GM19467 (cell line): Measurements from ENCODE around the gene ERFL.
"Not testable (repeated sequence)": the region's sequence is repeated elsewhere in the genome, so short reads cannot be mapped to it uniquely, and the experiment has no call there.

Experiments
- ATAC-seq: cut with Tn5 transposase; IDR thresholded peaks from one replicate; pipeline ENCODE4 v1.9.1; 2021; ENCODE audit warnings: mild to moderate bottlenecking, moderate library complexity; ENCODE audit not compliant: unreplicated experiment

The ERFL gene

DNA sequence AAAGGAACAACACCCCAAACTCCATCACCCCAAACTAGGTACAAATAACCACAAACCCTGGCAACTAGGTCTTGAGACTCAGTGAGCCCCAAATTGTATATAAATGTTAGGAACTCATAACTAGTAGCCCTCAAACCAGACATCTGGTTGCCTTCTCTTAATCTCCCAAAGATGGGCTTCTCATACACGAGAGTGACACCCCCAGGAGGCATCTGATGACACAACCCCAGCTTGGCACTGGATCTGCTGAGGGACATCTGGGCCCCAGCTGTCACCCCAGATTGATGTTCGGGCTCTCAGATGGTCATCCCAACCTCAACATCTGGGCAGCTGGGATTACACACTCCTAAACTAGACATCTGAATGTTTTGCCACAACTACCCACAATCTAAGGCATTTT is 16.1 kb upstream of the ERFL start:
- ATAC-seq: no peak

DNA sequence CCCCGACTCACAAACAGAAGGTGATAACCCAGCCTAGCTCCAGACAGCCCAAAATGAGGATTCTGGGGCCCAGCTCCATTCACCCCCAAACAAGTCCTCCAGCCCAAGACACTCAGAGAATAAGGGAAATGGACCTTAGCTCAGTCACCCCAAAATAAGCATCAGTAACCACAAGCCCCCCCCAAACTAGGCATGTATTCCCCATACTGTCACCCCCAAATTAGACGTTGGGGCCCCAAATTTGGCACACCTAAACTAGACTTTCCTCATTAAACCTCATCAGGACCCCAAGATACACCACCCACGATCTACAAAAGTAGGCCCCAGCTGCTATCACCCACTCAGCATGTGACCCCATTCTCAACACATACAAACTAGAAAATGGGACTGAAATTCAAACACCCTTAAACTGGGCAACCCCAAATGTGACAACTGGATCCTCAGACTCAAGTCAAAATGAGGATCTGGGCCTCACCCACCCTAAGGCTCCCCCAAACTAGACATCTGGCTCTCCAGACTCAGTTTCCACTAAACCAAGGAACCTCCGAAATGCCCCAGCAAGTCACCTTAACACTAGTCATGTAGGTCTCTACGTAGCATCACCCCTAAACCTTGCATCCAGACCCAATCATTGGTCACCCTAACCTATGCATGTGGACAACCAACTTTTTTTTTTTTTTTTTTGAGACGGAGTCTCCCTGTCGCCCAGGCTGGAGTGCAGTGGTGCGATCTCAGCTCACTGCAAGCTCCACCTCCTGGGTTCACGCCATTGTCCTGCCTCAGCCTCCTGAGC is 13.4 kb upstream of the ERFL start:
- no peak for ATAC-seq

- no peak for ATAC-seq
Observed at GRCh38 chr19:41940731-41941409, 12.6 kb upstream of the ERFL start.

GRCh38 chr19:41939861-41940730 is 11.8 kb upstream of the ERFL start:
- no peak for ATAC-seq

DNA sequence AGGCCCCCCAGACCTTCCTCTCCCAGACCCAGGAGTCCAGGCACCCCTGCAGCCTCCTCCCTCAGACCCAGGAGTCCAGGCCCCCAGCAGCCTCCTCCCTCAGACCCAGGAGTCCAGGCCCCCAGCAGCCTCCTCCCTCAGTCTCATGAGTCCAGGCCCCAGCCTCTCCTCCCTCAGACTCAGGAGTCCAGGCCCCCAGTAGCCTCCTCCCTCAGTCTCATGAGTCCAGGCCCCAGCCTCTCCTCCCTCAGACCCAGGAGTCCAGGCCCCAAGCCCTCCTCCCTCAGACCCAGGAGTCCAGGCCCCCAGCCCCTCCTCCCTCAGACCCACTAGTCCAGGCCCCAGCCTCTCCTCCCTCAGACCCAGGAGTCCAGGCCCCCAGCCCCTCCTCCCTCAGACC is 11.0 kb upstream of the ERFL start:
- ATAC-seq: not testable (repeated sequence)

DNA sequence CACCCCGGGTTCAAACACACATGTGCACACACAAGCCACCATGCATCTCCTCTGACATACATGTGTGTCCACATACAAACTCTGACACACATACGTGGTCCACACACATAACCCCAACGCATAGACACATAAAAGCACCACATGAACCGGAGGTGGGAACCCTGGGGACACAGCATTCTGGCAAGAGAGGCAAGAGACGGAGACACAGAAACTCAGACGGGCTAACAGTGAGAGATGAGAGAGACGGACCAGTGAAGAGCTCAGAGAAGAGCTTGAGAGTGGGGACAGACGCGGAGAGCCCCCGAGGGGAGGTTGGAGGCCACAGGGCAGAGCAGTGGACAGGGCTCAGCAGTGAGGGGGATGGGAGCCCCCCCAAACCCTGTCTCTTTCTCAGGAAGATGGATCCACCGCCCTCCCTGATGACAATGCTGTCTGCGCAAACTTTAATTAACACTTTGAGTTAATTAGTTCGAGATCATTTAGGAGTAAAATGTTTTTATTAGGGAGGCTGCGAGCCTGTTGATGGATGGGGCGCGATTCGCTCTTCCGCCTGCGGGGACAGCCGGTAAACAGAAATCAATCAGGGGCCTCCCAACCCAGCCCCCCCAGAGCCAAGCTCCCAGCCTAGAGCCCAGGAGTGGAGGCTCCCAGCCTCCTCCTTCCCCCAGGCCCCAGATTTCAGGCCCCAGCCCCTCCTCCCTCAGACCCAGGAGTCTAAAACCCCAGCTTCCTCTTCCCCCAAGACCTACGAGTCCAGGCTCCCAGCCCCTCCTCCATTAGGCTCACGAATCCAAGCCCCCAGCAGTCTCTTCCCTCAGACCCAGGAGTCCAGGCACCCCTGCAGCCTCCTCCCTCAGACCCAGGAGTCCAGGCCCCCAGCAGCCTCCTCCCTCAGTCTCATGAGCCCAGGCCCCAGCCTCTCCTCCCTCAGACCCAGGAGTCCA is 9.5 kb upstream of the ERFL start:
- ATAC-seq: no peak

DNA sequence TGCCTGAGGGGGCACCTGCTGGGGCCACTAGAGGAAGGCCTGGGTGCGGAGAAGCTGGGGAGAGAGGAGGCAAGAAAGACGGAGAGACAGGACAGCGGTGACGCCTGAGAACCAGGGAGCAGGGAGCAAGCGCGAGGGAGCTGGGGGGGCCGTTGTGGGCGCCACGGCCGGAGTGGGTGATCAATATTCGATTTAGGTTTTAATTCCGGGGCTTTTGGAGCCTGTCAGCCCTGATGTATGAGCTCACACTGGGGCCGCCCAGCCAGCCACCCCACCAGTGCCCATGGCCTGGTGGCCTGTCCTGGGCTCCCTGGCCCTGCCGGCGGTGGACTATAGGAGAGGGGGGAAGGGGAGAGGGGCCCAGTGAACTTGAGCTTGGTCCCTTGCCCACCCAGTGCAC is 8.7 kb upstream of the ERFL start:
- no peak for ATAC-seq

DNA sequence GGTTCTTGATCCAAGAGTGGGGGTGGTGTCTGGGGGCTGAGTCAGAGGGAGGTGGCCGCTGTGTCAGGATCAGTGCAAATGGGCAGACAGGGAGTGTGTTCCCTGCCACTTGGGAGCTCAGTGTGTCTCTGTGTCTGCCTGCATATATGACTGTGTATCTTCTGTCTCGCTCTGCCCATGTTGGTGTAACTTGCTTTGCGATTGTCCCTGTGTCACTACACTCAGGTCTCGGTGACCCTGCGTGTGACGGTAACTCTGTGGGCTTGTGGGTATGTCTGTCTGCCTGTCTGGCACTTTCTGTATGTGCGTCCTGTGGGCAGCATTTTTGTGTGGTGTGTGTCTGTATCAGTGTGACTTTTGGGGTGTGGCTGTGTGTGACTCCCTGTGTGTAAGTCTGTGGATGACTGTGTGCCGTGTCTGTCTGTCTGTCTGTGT is 8.2 kb upstream of the ERFL start:
- no peak for ATAC-seq

DNA sequence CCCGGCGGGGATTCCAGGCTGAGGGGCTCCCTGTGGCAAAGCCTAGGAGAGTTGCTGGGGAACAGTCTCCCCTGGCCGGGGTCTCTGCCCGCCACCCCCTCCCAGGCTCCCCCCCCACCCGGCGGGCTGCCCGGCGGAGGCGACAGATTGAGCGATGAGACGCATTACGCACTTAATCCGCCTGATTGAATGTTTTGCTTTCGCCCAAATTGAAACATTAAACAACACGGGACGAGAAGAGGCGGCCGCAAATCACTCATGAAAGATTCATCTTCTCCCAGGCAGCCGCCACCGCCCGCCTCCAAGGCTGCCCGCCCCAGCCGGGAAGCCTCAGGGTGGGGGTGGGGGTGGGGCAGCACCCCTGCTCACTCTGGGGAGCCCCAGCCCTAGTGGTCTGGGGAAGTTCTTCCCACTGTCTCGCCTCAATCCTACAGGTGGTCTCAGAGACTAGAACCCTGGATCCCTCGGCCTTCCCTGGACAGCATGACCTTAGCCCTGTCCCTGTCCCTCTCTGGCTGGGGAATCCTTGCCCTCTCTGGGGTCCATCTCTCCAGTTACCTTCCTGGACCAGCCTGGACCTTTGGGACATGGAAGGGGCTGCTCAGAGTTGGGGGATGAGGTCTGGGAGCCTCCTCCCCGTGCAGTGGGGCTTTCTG is 7.6 kb upstream of the ERFL start:
- ATAC-seq: no peak

- ATAC-seq: no peak
Observed at GRCh38 chr19:41934849-41935374, 6.7 kb upstream of the ERFL start.

DNA sequence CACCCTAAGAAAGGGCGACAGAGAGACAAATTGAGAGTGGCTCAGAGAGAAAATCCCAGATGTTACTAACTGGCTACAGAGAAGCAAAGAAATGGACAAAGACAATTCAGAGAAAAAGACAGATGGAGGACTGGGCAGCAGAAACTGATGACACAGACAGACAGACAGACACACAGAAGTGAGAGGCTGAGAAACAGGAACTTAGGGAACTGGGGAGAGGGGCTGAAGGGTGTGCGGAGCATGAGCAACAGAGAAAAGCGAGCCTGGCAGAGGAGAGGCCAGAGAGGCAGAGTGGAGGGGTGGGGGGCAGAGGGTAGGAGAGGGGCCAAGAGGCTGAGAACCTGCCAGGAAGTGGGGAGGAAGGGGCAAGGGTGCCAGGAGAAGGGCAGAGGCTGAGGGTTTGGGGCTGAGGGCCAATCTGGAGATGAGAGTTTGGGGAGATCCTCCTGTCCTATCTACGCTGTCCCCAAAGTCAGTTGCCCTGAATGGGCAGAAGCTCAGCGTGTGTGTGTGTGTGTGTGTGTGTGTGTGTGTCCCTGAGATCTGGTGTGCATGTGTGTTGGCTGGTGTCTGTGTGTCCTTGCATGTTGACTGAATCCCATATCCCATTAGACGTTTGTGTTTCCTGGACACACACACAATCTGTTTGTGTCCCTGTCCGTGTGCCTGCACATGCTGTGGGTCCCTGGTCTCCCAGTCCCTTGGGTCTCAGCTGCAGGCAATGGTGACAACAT is 5.6 kb upstream of the ERFL start:
- ATAC-seq: no peak

DNA sequence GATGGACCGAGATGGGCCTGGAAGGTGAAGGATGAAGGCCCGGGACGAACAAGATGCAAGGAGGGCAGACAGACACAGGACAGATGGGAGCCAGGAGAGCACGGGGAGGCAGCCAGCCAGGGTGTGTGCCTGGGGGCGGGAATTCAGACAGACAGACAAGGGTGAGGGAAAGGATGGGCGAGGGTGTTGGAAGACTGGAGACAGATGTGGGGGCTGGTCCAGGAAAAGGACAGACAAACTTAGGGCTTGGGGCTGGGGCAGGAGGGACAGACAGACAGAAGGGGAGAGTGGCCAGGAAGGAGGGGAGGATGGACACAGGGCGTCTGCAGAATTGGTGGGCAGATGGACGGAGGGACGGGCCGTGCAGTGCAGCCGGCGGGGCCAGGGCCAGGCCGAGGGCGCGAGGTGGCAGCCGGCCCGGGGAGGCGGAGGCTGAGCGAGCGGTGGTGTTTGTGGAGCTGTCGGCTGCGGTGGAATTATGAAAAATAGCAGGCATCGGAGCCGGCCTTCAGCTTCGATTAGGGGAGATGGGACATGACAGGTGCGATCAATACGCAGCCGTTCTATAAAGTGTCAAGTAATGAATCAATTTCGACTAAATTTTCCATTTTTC is 4.6 kb upstream of the ERFL start:
- no peak for ATAC-seq

GRCh38 chr19:41932259-41932719 is 4.0 kb upstream of the ERFL start:
- ATAC-seq: no peak

DNA sequence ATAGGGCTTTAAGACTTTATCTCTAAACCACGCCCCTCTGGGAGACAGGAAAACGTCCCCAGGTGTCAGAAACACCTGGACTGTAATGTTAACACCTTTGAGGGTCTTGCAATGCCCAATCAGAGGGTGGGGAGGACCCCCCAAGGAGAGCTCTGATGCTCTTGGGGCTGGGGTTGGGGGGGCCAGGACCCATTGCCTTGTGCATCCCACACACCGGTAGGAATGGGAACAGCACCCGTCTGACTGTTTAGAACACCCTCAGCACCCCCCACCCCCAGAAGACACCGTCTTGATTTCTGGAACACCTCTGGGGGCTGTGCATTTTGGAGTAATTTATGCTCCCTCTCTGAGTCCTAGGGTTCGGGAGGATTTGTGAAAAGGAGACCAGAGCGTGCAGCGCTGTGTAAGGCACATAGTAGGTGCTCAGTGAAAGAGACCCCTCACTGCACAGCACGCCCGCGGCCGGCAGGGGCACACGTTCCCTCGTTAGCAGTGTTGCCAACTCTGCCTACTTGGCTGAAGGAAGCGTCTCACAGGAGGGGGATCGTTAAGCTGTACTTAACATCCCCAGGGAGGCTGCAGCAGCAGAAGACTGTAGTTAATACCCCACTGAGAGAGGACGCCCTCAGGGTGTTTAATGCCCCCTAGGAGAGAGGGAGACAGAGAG is 2.8 kb upstream of the ERFL start:
- no peak for ATAC-seq

- ATAC-seq: no peak
Observed at GRCh38 chr19:41930322-41930722, 2.1 kb upstream of the ERFL start.

DNA sequence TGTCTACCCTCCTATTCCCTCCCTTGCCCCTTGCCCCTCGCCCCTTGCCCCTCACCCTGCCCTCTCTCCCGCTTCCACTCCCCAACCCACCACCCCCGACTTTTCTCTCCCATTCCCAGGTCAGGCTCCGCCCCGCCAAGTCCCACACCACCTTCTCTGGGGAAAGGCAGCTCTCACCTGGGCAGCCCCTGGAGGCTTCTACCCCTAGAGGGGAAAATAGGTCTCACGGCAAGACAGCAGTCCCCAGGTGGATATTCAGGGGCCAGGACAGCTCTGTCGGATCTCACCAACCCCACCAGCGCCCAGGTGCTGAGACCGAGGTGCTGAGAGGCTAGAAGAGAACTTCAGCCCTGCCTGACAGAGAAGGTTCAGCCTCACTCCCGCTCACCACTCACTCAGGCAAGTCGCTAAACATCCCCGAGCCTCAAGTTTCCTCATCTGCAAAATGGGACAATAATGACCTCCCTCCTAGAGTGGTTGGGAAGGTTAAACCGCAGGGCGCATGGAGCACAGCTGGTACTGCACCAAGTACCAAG is 1.4 kb upstream of the ERFL start:
- ATAC-seq: no peak

DNA sequence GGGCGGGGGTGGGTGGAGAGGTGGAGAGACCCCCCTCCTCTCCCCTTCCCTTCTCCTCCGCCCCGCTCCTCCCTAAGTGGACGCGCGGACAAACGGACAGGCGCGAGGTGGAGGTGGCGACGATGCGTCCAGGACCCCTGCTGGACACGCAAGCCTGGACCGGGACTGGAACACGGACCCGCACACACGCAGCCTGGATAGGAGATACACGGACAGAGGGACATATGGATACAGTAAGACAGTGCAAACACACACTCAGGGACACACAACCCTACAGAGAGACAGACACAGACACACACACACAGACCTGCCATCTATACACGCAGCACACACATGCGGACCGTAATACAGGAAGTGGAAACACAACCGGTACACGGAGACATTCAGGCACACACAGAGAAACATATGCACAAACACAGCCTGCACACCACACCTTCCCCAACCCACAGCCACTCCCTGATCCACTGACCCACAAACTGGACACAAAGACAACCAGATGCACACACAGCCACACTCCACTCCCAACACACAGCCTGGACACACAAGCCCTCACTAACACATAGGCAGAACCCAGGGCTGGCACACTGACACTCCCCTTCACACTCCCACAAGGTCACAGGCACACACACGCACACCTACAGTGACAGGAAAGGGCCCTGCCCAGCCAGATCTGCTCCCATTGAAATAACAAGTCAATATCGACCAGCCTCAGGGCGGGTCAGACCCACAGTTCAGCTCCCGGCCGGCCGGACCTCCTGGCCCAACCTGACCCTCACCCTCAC is 696 bp upstream of the ERFL start:
- no peak for ATAC-seq
